Mucosa of descending colon (tissue), 3 donors: ENCODE data around the gene PLXDC2. TPM values are rescaled to one million over a fixed set of nuclear protein-coding genes. Genes with fewer than 3 reads are reported as not detected.

Experiments
- ATAC-seq: fragments of 200-7000 bp; cut with Tn5 transposase; one replicate; pipeline ENCODE4 v1.9.1; 2020; ENCODE audit warnings: mild to moderate bottlenecking, moderate library complexity
- DNase-seq, 3 donors: peaks; one replicate each; pipeline ENCODE4 v3.0.0-alpha.2; 2020
- H3K36me3 ChIP-seq: fragments of 200-600 bp; one replicate; pipeline ENCODE4 v1.8.0; 2021; ENCODE audit warnings: low read depth, mild to moderate bottlenecking
- H3K4me1 ChIP-seq: fragments of 200-600 bp; one replicate; pipeline ENCODE4 v1.8.0; 2021; ENCODE audit warnings: low read depth, mild to moderate bottlenecking
- H3K4me3 ChIP-seq: fragments of 200-600 bp; one replicate; pipeline ENCODE4 v1.8.0; 2021; ENCODE audit warnings: mild to moderate bottlenecking
- H3K9me3 ChIP-seq: fragments of 200-600 bp; one replicate; pipeline ENCODE4 v1.8.0; 2021; ENCODE audit warnings: mild to moderate bottlenecking
- CTCF ChIP-seq: fragments of 200-600 bp; IDR thresholded peaks from one replicate; pipeline ENCODE4 v1.8.0; 2022; ENCODE audit warnings: antibody characterized with exemption, mild to moderate bottlenecking
- intact Hi-C, 2 donors: fragments of 100-400 bp; cut with DNase I in 1 of 2; cut with micrococcal nuclease in 1 of 2; formaldehyde crosslinking; loops; one replicate each; pipeline versions ENCODE4 v1.11.0 to v1.11.1; 2022; cut with DNase I, micrococcal nuclease
- total RNA-seq, 3 donors: library from RNA; stranded (reverse); fragmentation: NEBNext Ultra II Directional in 2 of 3; extraction: Animal tissue kit (Norgen Biotek cat#: 25700) in 2 of 3; gene quantifications; one replicate each; pipeline versions ENCODE4 v1.2.1 to v1.2.4, GENCODE V29; 2021 to 2023
- donor health status: DM: no; HTN: no; CAD: no; lungs with moderate emphysema.
- donor health status: DM: no; HTN: no; CAD: no.
- donor health status: DM: no; HTN: yes; CAD: no.

PLXDC2 gene
- total RNA-seq, 3 donors from 2014 or later = 19.9 to 31.6 (median 30.3) TPM

- Histone ChIP-seq H3K36me3 (no peaks in the 10 kb centered on the region), H3K4me3 (no peak overlapping the region), H3K4me1 (no peaks in the 10 kb centered on the region), H3K9me3 (no peaks in the 10 kb centered on the region)
- ATAC-seq (no peak), DNase-seq (no peak)
- intact Hi-C loops = no loop called here
- TF ChIP-seq CTCF = no peak
These were observed 331.5 kb downstream of the PLXDC2 start for GRCh38 chr10:20147684-20148083.

GRCh38 chr10:20156511-20156910 lies 340.3 kb downstream of the PLXDC2 start:
- no peak for DNase-seq
- no peak for ATAC-seq
- intact Hi-C loops = no loop called here

GRCh38 chr10:20157314-20157713 lies 341.1 kb downstream of the PLXDC2 start:
- Histone ChIP-seq H3K4me3 (no peak overlapping the region), H3K36me3 (no peaks in the 10 kb centered on the region), H3K4me1 (no peaks in the 10 kb centered on the region), H3K9me3 (no peaks in the 10 kb centered on the region)
- no peak for ATAC-seq
- no peak for TF ChIP-seq CTCF
- intact Hi-C loops = no loop called here
- no peak for DNase-seq

More at GRCh38 chr10:20156511-20156910, 340.3 kb downstream of the PLXDC2 start:
- Histone ChIP-seq H3K4me1 (no peaks in the 10 kb centered on the region), H3K36me3 (no peaks in the 10 kb centered on the region), H3K4me3 (no peak overlapping the region), H3K9me3 (no peaks in the 10 kb centered on the region)
- no peak for TF ChIP-seq CTCF

GRCh38 chr10:20158086-20158485 lies 341.9 kb downstream of the PLXDC2 start:
- H3K9me3 ChIP-seq = no peaks in the 10 kb centered on the region
- H3K4me3 ChIP-seq = no peak overlapping the region
- H3K4me1 ChIP-seq = no peaks in the 10 kb centered on the region
- TF ChIP-seq CTCF = no peak
- H3K36me3 ChIP-seq = no peaks in the 10 kb centered on the region
- ATAC-seq = no peak
- intact Hi-C loops = no loop called here
- no peak for DNase-seq

GRCh38 chr10:20162123-20162522 lies 345.9 kb downstream of the PLXDC2 start:
- H3K9me3 ChIP-seq = no peaks in the 10 kb centered on the region
- no peak overlapping the region for H3K4me3 ChIP-seq
- DNase-seq = no peak
- no peak for TF ChIP-seq CTCF
- no peaks in the 10 kb centered on the region for H3K36me3 ChIP-seq
- intact Hi-C loops = no loop called here
- H3K4me1 ChIP-seq = no peaks in the 10 kb centered on the region
- ATAC-seq = no peak

GRCh38 chr10:20166096-20166675 lies 350.0 kb downstream of the PLXDC2 start:
- Histone ChIP-seq H3K4me1 (no peaks in the 10 kb centered on the region), H3K4me3 (no peak overlapping the region), H3K36me3 (no peaks in the 10 kb centered on the region), H3K9me3 (no peaks in the 10 kb centered on the region)
- DNase-seq (no peak), ATAC-seq (no peak)
- no peak for TF ChIP-seq CTCF
- intact Hi-C loops = no loop called here
